Activated B cell treated with CpG ODN at 0.5 μM for 24 hours (primary cell): ENCODE measurements around the gene LAMA3. TPM values are rescaled to one million over a fixed set of nuclear protein-coding genes. Genes with fewer than 3 reads are reported as not detected.

Experiments
- ATAC-seq: fragments of 200-7000 bp; cut with Tn5 transposase; one replicate; pipeline ENCODE4 v1.10.0; 2021; ENCODE audit warnings: low read depth, mild to moderate bottlenecking, moderate library complexity
- CTCF ChIA-PET: fragments of 350-600 bp; sonication (Branson Sonifier 250); formaldehyde crosslinking; loops from one replicate; lab custom pipeline; 2021; ENCODE audit warnings: antibody characterized with exemption; lab: Charles Lee
- POLR2A ChIA-PET: fragments of 350-600 bp; sonication (Branson Sonifier 250); formaldehyde crosslinking; loops from one replicate; lab custom pipeline; 2021; ENCODE audit warnings: antibody characterized with exemption; lab: Charles Lee
- DNase-seq: peaks from one replicate; pipeline ENCODE4 v3.0.0; 2022
- H3K27ac Mint-ChIP-seq: one replicate; pipeline ENCODE4 v1.8.0; 2020; ENCODE audit warnings: mixed read lengths
- H3K27me3 Mint-ChIP-seq: one replicate; pipeline ENCODE4 v1.8.0; 2021; ENCODE audit warnings: mixed read lengths
- H3K36me3 Mint-ChIP-seq: one replicate; pipeline ENCODE4 v1.8.0; 2021; ENCODE audit warnings: low read depth, mixed read lengths
- H3K4me1 Mint-ChIP-seq: one replicate; pipeline ENCODE4 v1.8.0; 2021; ENCODE audit warnings: mixed read lengths
- H3K4me3 Mint-ChIP-seq: one replicate; pipeline ENCODE4 v1.8.0; 2020; ENCODE audit warnings: mild to moderate bottlenecking, mixed read lengths
- H3K9me3 Mint-ChIP-seq: one replicate; pipeline ENCODE4 v1.8.0; 2020; ENCODE audit warnings: mixed read lengths
- intact Hi-C: fragments of 100-400 bp; cut with micrococcal nuclease; formaldehyde crosslinking; loops from one replicate; pipeline ENCODE4 v1.15.1; 2024
- total RNA-seq: library from RNA; stranded (reverse); gene quantifications from 2 replicates; pipeline ENCODE4 v1.2.3, GENCODE V29; 2022
- TF ChIP-seq, protein P1 (sequence below): fragments of 200-600 bp; IDR thresholded peaks from one replicate; pipeline ENCODE4 v1.8.0; 2022; ENCODE audit warnings: antibody characterized with exemption, mild to moderate bottlenecking

LAMA3 gene
- total RNA-seq, 1 donor from 2014 or later: not detected

DNA sequence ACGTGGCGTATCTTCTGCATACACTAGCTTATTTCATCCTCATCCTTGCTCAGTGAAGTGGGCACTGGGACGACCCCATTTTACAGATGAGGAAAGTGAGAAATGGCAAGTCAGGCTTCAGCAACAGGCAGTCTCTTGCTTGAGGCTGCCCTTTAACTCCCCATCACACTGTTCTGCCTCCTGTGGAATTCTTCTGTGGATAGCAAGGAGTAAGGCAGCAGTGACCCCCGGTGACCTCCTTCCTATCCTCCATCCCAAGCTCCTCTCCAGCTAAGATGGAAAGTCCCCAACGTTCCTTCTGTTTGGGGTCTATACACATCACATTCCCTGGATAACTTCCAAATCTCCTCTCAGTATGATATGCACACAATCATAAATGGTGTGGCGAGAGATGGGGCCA, 37.0 kb upstream of the LAMA3 start:
- intact Hi-C loops: no loop called here
- TF ChIP-seq, protein P1, sequence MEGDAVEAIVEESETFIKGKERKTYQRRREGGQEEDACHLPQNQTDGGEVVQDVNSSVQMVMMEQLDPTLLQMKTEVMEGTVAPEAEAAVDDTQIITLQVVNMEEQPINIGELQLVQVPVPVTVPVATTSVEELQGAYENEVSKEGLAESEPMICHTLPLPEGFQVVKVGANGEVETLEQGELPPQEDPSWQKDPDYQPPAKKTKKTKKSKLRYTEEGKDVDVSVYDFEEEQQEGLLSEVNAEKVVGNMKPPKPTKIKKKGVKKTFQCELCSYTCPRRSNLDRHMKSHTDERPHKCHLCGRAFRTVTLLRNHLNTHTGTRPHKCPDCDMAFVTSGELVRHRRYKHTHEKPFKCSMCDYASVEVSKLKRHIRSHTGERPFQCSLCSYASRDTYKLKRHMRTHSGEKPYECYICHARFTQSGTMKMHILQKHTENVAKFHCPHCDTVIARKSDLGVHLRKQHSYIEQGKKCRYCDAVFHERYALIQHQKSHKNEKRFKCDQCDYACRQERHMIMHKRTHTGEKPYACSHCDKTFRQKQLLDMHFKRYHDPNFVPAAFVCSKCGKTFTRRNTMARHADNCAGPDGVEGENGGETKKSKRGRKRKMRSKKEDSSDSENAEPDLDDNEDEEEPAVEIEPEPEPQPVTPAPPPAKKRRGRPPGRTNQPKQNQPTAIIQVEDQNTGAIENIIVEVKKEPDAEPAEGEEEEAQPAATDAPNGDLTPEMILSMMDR: no peak

DNA sequence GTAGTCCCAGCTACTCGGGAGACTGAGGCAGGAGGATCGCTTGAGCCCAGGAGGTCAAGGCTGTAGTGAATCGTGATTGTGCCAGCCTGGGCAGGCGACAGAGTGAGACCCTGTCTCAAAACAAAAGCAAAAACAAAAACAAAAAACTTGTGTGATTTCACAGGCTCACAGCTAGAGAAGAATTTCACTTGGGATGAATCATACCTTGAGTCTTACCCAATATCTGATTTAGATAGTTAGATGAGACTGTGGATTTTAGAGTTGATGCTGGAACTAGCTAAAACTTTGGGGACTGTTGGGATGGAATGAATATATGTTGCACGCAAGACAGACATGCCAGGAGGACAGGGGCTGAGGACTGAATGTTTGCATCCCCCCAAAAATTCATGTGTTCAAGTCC, 31.0 kb upstream of the LAMA3 start:
- ChIA-PET POLR2A (no interaction called here), CTCF (no interaction called here)
- intact Hi-C loops: no loop called here
- TF ChIP-seq, protein P1: no peak
- Mint-ChIP-seq H3K9me3 (no peaks in the 10 kb centered on the region), H3K4me1 (peaks cover 13% of the 10 kb centered on the region), H3K27ac (no peak overlapping the region), H3K4me3 (no peak overlapping the region), H3K27me3 (peaks cover 31% of the 10 kb centered on the region), H3K36me3 (no peaks in the 10 kb centered on the region)
- ATAC-seq (no peak), DNase-seq (no peak)

More for the DNA sequence above, 37.0 kb upstream of the LAMA3 start:
- Mint-ChIP-seq H3K36me3 (no peaks in the 10 kb centered on the region), H3K9me3 (no peaks in the 10 kb centered on the region), H3K27me3 (peaks cover 19% of the 10 kb centered on the region), H3K27ac (no peak overlapping the region), H3K4me1 (no peaks in the 10 kb centered on the region), H3K4me3 (no peak overlapping the region)
- ChIA-PET POLR2A (no interaction called here), CTCF (no interaction called here)
- DNase-seq (no peak), ATAC-seq (no peak)

DNA sequence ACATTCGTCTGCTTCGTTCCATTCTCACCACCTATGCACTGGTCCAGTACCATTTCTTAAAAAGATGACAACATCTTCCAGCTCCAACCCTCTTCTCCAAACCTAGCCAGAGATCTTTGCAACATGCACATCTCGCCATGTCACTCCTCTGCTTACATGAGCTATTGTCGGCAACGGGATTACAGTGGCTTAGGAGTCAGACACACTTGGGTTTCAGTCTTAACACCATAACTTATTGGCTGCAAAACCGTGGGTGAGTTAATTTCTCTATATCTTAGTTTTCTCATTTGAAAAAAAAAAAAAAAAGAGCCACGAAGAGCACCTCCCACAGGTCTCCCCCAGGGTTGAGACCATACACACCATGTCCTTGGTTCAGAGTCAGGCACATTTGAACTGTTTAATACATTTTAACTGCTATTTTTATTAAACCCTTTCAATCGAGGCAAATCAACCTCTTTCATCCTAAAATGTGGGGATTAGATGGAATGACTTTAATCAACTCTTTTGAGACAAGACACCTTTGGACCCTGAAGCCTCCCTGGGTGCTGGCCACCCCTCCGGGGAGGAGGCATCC, 27.4 kb upstream of the LAMA3 start:
- intact Hi-C loops: no loop called here
- DNase-seq (no peak), ATAC-seq (no peak)
- peaks cover 15% of the 10 kb centered on the region for H3K4me1 Mint-ChIP-seq
- no peak overlapping the region for H3K27ac Mint-ChIP-seq
- TF ChIP-seq, protein P1: no peak
- no peaks in the 10 kb centered on the region for H3K36me3 Mint-ChIP-seq
- ChIA-PET CTCF (no interaction called here), POLR2A (no interaction called here)
- H3K4me3 Mint-ChIP-seq: peak overlapping the region; percentile 69
- no peaks in the 10 kb centered on the region for H3K9me3 Mint-ChIP-seq
- peaks cover 40% of the 10 kb centered on the region for H3K27me3 Mint-ChIP-seq

DNA sequence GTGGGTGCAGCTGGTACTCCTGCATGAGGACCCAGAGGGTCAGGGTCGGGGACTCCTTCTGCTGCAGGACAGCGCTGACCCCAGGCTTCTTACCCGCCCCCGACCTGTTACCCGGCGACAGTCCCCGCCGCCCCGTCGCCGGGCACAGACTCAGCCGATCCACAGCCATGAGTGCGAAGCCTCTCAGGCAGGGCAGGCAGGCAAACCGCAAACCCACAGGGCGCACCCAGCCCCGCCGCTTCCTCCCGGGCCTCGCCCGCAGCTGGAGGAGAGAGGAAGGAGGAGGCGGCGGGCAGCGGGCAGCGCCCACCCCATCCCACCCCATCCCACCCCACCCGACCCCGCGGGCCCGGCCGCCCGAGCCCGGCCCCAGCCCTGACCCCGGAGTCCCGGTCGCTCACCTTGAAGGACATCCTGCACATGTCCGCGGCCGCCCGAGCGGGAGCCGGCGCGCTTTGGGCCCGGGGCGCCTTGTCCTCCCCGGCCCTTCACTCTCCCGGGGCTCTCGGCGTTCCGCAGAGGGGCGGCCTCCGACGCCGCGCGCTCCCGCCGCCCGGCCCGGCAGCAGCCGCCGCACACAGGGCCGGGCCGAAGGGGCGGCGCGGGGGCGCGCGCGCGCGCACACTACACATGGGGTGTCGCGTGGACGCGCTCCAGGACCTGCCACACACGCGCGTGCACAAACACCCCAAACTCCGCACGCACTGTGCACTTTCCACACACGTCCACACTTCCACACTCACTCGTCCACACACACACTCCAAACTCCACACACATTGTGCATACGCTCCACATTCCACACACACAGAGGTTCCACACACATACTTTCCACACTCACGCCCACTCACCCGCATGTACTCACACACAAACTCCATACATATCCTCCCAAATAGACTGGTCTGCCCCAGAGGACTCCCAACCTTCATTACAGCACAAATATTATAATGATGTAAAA, 26.7 kb upstream of the LAMA3 start, which contains the start of gene ANKRD29:
Gene ANKRD29, minus strand, starts transcription at position 603 of the 955 bp plus-strand sequence. Its CDS starts 181 bp downstream, at position 422.
- TF ChIP-seq, protein P1: no peak
- H3K27ac Mint-ChIP-seq: no peak within 1 kb of the TSS
- CTCF ChIA-PET: no interaction called here

DNA sequence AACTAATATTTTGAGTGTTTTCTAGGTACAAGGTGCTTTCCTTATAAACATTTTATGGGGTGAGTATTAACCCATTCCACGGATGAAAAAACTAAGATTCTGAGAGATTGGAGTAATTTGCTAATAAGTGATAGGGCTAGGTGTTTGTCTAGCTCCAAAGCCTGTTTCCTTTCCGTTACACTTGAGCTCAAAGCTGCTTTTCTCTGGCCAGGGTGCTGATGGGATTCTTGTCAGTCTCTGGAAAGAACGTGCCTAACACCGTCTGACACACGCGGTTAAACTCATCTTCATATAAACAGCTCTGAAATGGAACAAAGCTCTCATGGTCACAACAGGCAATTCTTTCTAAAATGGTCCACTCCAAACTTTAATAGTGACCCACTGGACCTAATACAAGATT, 24.6 kb upstream of the LAMA3 start:
- ChIA-PET POLR2A (no interaction called here), CTCF (no interaction called here)
- Mint-ChIP-seq H3K4me1 (peaks cover 15% of the 10 kb centered on the region), H3K36me3 (no peaks in the 10 kb centered on the region), H3K27ac (no peak overlapping the region), H3K9me3 (no peaks in the 10 kb centered on the region), H3K27me3 (peaks cover 49% of the 10 kb centered on the region), H3K4me3 (no peak overlapping the region)
- DNase-seq (no peak), ATAC-seq (no peak)
- TF ChIP-seq, protein P1: no peak
- intact Hi-C loops: no loop called here

More for the DNA sequence above, 26.7 kb upstream of the LAMA3 start, which contains the start of gene ANKRD29:
- Mint-ChIP-seq H3K4me3 (peak within 1 kb of the TSS; percentile 78), H3K27me3 (peaks cover 44% of the 10 kb centered on the region), H3K9me3 (no peaks in the 10 kb centered on the region), H3K4me1 (peaks cover 15% of the 10 kb centered on the region), H3K36me3 (no peaks in the 10 kb centered on the region)
- peak; percentile 57 for ATAC-seq
- POLR2A ChIA-PET: interaction anchor here (0.6 kb wide), 1 partner anchor 300 kb away, joined by 3 read pairs; no protein-coding TSS in a partner anchor
- intact Hi-C loops: no loop called here
- peak; percentile 18 for DNase-seq
